GM21786 (cell line): ENCODE data around the gene UBE2H.
"Not testable (repeated sequence)": the region's sequence is repeated elsewhere in the genome, so short reads cannot be mapped to it uniquely, and the experiment has no call there.

ENCODE experiments used
- ATAC-seq: cut with Tn5 transposase; IDR thresholded peaks from one replicate; pipeline ENCODE4 v1.9.1; 2021; ENCODE audit not compliant: unreplicated experiment

The UBE2H gene

DNA sequence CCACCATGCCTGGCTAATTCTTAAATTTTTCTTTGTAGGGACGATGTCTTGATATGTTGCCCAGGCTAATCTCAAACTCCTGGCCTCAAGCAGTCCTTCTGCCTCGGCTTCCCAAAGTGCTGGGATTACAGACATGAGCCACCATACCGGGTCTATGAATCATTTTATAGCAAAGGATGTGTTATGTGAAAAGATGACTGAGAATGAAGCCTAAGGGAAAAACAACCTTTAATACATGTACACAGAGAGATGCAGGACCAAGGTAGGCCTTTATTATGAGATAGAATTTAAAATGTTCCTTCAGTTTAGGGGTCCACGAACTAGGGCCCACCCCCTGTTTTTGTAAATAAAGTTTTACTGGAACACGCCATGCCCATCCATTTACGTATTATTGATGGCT is 41.0 kb downstream of the UBE2H start:
- ATAC-seq = no peak

- no peak for ATAC-seq
These were observed 43.1 kb downstream of the UBE2H start for GRCh38 chr7:129909669-129910068.

- ATAC-seq = no peak
These were observed 44.6 kb downstream of the UBE2H start for GRCh38 chr7:129908181-129908580.

GRCh38 chr7:129907122-129907736 is 45.5 kb downstream of the UBE2H start:
- ATAC-seq = no peak

GRCh38 chr7:129906700-129907099 is 46.1 kb downstream of the UBE2H start:
- ATAC-seq = no peak

DNA sequence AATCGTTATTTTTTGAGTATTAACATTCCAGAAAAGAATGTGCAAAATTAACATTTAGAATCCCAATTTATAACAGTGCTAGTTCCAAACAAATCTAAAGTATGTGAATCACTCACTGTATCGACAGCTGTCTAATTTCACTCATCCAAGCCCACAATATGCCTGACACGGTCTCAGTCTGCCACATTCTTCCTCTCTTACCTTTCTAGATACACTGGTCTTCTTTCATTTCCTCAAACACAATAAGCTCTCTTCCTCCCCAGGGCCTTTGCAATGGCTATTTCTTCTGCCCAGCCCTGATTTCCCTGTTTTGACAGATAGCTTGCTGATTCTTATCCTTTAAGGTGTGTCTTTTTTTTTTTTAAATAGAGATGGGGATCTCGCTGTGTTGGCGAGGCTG is 48.8 kb downstream of the UBE2H start:
- ATAC-seq = peak; percentile 84

- no peak for ATAC-seq
These were observed 49.9 kb downstream of the UBE2H start for GRCh38 chr7:129902788-129903422.

DNA sequence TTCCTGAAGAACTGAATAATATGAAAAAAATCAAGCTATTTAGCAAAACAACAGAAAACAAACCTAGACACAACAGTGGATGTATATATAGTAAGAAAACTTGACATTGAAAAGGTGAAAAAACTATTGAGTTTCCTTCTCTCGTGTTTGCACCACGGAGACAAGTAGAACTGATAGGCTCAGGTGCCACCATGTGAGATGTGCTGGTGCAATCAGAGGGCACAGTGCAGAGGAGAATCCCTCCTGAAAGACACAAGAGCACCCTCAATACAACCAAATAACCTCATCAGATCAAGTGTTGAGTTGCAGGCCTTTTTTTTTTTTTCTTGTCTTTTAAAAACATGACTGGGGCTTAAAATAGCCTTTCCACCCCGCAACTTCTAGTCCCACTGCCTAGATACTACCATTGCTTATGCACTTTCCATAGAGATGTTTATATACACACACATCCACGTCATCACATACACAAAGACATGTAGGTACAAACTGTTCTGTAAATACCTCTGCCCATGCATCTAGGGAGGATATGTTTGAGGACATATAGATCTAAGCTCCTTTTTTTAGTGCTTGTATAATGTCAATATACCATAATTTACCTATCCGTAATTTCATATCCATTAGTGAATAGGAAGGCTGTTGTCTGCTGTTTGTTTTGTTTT is 54.1 kb downstream of the UBE2H start:
- no peak for ATAC-seq

DNA sequence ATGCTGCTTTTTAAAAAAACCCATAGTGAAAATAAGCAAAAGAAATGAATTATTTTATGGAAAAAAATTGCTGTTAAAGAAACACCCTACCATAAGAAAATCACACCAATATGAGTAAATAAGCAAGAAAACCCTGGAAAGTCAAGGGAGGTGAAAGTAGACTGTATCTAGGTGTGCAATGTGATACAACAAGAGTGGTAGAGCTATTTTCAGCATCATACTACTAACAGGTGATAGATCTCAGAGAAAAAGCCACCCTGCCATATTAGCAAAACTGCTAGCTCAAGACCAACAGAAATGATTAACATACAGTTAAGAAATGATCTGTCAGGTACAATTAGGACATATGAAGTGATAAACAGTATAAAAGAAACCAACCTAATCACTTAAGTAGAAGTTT is 54.8 kb downstream of the UBE2H start:
- no peak for ATAC-seq

GRCh38 chr7:129896568-129897382 is 56.0 kb downstream of the UBE2H start:
- no peak for ATAC-seq

- ATAC-seq = not testable (repeated sequence)
These were observed 58.6 kb downstream of the UBE2H start for GRCh38 chr7:129894184-129894583.

DNA sequence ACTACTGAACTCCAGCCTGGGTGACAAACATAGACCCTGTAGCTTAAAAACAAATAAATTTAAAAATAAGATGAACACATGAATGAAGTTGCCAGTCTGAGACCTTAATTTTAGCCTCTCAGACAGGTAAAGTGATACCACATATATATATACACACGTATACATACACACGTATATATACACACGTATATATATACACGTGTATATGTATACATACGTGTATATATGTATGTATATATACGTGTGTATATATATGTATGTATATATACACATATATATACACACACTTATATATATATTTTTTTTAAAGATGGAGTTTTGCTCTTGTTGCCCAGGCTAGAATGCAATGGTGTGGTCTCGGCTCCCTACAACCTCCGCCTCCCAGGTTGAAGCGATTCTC is 62.7 kb downstream of the UBE2H start:
- ATAC-seq = no peak

GRCh38 chr7:129889133-129889844 is 63.5 kb downstream of the UBE2H start:
- ATAC-seq = no peak

GRCh38 chr7:129887865-129888264 is 64.9 kb downstream of the UBE2H start:
- ATAC-seq = no peak

DNA sequence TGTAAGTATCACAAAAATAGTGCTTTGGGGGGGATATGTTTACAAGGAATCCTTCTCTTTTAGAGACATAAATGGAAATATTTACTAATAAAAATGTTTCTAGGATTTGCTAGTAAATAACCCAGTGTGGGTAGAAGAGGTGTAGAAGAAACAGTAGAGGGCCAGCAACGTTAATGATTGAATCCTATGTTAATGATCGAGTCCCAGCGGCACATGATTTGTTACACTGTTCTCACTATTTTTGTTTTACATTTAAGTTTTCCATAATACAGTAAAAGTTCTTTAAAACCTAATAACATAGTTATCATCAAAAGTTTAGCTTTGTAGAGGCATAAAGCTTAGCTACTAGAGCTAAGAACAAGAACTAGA is 66.0 kb downstream of the UBE2H start:
- no peak for ATAC-seq

DNA sequence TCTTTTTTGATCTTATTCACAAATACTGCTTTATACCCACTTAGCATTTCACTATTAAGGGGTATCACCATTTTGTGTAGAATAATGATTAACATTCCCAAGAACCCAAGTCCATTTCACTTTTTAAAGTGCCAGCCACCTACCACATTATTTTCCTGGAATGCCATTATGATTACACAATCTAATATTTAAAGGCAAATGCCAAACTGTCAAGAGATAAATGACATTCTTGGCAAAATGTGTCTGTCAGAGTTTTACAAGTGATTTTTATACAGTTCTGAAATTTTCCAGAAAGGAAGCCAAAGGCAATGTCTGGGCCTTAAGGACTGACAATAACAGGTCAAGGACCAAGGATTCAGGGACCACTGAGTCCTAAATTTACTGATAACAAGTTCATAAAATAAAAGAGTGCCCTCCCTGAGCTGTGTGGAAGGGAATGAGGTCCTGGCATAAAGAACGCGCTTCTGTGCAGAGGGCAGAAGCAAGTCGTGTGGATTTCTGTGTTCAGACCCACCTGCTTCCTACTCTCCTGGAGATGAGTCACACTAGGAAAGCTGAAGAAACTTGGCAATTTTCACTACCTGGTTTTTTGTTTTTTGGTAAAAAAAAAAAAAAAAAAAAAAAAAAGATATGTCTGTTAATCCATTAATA is 66.5 kb downstream of the UBE2H start:
- no peak for ATAC-seq

DNA sequence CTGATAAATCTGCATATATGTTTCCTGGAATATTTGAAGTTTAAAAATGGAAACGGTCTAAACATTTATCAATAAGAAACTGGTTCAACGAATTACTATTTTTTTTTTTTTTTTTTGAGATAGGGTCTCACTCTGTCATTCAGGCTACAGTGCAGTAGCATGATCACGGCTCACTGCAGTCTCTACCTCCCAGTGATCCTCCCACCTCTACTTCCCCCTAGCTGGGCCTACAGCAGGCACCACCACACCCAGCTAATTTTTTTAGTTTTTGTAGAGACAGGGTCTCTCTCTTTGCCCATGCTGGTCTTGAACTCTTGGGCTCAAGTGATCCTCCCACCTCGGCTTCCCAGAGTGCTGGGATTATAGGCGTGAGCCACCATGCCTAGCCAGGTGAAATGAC is 68.3 kb downstream of the UBE2H start:
- ATAC-seq = no peak

GRCh38 chr7:129883151-129883550 is 69.6 kb downstream of the UBE2H start:
- ATAC-seq = no peak

- ATAC-seq = no peak
These were observed 70.2 kb downstream of the UBE2H start for GRCh38 chr7:129882531-129882930.

DNA sequence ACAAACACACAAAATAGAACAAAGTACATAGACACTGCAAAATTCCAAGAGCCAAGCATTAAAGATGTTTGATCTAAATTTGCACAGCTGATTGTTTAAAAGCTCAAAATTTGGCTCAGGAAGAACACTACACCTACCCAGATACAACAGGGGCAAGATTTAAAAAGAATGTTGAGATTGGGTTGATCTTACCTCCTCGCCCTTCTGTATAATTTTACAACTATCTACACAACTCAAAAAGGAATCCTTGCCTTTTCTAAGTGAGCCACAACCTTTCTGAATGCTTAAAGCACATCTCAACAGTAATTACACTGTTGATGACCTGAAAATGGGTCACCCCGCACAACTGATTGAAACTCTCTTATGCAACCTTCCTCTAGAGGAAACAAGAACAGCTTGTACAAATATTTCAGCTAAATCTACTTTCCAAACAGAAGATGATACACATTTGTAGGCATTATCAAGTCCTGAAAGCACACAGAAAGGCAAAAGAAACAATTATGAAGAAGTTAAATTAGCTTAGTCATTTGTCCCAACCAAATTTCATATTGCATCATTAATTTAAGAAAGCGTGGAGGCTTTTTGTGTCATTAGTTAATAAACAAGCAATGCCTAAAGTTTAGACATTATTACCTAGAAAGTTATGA is 75.5 kb downstream of the UBE2H start:
- no peak for ATAC-seq
